Measurements from ENCODE around the gene MGLL.
"Not testable (repeated sequence)": the region's sequence is repeated elsewhere in the genome, so short reads cannot be mapped to it uniquely, and the experiment has no call there.

The MGLL gene

GRCh38 chr3:127719369-127719768, 102.9 kb downstream of the MGLL start:
- ATAC-seq, result no peak

GRCh38 chr3:127718916-127719290, 103.4 kb downstream of the MGLL start:
- ATAC-seq, result no peak

GRCh38 chr3:127718245-127718915, 103.9 kb downstream of the MGLL start:
- ATAC-seq, result no peak

GRCh38 chr3:127717357-127718244, 104.7 kb downstream of the MGLL start:
- ATAC-seq, result no peak

- no peak for ATAC-seq
These were observed 105.9 kb downstream of the MGLL start for GRCh38 chr3:127716384-127716783.

- ATAC-seq, result no peak
These were observed 106.8 kb downstream of the MGLL start for GRCh38 chr3:127715532-127715931.

GRCh38 chr3:127714866-127715265, 107.4 kb downstream of the MGLL start:
- no peak for ATAC-seq

GRCh38 chr3:127714125-127714571, 108.2 kb downstream of the MGLL start:
- no peak for ATAC-seq

- no peak for ATAC-seq
These were observed 109.2 kb downstream of the MGLL start for GRCh38 chr3:127712881-127713771.

GRCh38 chr3:127712461-127712860, 109.9 kb downstream of the MGLL start:
- ATAC-seq, result no peak

- no peak for ATAC-seq
These were observed 110.4 kb downstream of the MGLL start for GRCh38 chr3:127711896-127712295.

- no peak for ATAC-seq
These were observed 111.2 kb downstream of the MGLL start for GRCh38 chr3:127711021-127711695.

GRCh38 chr3:127710155-127710941, 112.0 kb downstream of the MGLL start:
- ATAC-seq, result no peak

GRCh38 chr3:127709320-127710060, 112.8 kb downstream of the MGLL start:
- no peak for ATAC-seq

GRCh38 chr3:127708837-127709236, 113.5 kb downstream of the MGLL start:
- no peak for ATAC-seq

GRCh38 chr3:127707851-127708411, 114.4 kb downstream of the MGLL start:
- ATAC-seq, result no peak

GRCh38 chr3:127706785-127707351, 115.4 kb downstream of the MGLL start:
- no peak for ATAC-seq

- no peak for ATAC-seq
These were observed 116.0 kb downstream of the MGLL start for GRCh38 chr3:127706312-127706711.

- ATAC-seq, result not testable (repeated sequence)
These were observed 117.5 kb downstream of the MGLL start for GRCh38 chr3:127704840-127705239.

- no peak for ATAC-seq
These were observed 120.2 kb downstream of the MGLL start for GRCh38 chr3:127702151-127702578.
